NT2/D1 (cell line): ENCODE measurements around the gene PIK3C3.

Experiments used
- DNase-seq: peaks from one replicate; pipeline ENCODE4 v3.0.0-alpha.2; 2011; ENCODE audit warnings: low read depth, low spot score
- H3K27me3 ChIP-seq: 2 replicates; pipeline ENCODE4 v1.6.0; 2011; ENCODE audit warnings: mild to moderate bottlenecking; ENCODE audit not compliant: insufficient read length, insufficient read depth
- H3K36me3 ChIP-seq: 2 replicates; pipeline ENCODE4 v1.6.1; 2011; ENCODE audit warnings: mild to moderate bottlenecking, low read length, mixed read lengths; ENCODE audit not compliant: insufficient read depth, insufficient read length
- H3K4me1 ChIP-seq: 2 replicates; pipeline ENCODE4 v1.5.1; 2011; ENCODE audit not compliant: insufficient read depth, insufficient read length
- H3K4me3 ChIP-seq: 2 replicates; pipeline ENCODE4 v1.5.1; 2011; ENCODE audit warnings: low read depth; ENCODE audit not compliant: insufficient read length
- H3K9ac ChIP-seq: 2 replicates; pipeline ENCODE4 v1.6.0; 2011; ENCODE audit warnings: low read depth; ENCODE audit not compliant: insufficient read length
- H3K9me3 ChIP-seq: 2 replicates; pipeline ENCODE4 v1.5.1; 2011; ENCODE audit warnings: mild to moderate bottlenecking, low read length; ENCODE audit not compliant: insufficient read depth
- SUZ12 ChIP-seq: IDR thresholded peaks from 2 replicates; pipeline ENCODE4 v1.6.1; 2011; ENCODE audit not compliant: insufficient read length, insufficient read depth; ENCODE audit errors: extremely low read depth
- YY1 ChIP-seq: IDR thresholded peaks from 2 replicates; pipeline ENCODE4 v1.6.1; 2011; ENCODE audit not compliant: insufficient read length, insufficient read depth
- ZNF274 ChIP-seq: IDR thresholded peaks from 2 replicates; pipeline ENCODE4 v1.6.1; 2011; ENCODE audit warnings: mild to moderate bottlenecking, low read depth, low read length

PIK3C3 gene

DNA sequence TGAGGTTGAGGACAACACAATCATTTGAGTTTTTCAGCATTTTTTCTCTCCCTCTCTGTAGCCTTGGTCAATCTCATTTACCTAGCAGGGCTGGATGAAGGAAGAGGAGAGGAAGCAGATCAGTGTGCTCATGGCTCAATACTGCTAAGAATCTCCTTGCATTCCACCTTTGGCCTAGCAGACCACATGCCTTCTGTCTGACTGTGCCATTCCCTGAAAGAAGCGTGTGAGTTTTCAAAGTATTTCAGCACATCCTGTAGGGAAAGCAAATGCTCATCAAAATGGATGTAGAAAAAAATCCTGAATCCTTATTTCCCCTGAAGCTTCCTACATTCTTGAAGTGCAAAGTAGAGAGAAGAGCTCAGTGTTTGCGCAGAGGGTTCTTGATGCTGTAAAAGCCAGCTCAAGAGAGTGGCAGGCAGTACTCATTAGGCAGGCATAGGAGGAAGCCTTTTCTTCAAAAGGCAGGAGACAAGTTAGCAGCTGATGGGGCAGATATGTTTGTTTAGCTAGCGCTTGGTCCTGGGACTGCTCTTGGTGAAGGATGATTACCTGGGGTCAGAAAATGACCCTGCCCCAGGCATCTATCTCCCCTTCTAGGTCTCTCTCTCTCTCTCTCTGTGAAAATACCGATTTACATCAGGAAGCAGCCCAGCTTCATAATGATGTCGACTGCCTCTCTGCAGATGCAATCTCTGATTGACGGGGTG is 14.4 kb upstream of the PIK3C3 start:
- TF ChIP-seq SUZ12 (no peak), YY1 (no peak), ZNF274 (no peak)
- Histone ChIP-seq H3K27me3 (no peaks in the 10 kb centered on the region), H3K4me3 (no peak overlapping the region), H3K9ac (no peak overlapping the region), H3K4me1 (no peaks in the 10 kb centered on the region), H3K9me3 (no peaks in the 10 kb centered on the region), H3K36me3 (no peaks in the 10 kb centered on the region)
- DNase-seq: peak; percentile 30

DNA sequence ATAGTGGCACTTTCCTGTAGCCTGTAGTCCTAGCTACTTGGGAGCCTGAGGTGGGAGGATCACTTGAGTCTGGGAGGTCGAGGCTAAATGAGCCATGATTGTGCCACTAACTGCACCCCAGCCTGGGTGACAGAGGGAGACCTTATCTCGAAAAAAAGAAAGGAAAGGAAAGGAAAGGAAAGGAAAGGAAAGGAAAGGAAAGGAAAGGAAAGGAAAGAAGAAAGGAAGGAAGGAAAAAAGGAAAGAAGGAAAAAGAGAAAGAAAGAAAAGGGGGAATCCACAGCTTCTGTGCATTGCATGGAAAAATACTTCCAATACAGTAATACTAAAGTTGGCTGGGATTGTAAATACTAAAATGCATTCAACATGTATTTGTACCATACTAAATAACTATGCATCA is 12.8 kb upstream of the PIK3C3 start:
- no peaks in the 10 kb centered on the region for H3K9me3 ChIP-seq
- no peak overlapping the region for H3K4me3 ChIP-seq
- DNase-seq: no peak
- no peaks in the 10 kb centered on the region for H3K4me1 ChIP-seq
- no peaks in the 10 kb centered on the region for H3K27me3 ChIP-seq
- H3K9ac ChIP-seq: no peak overlapping the region
- H3K36me3 ChIP-seq: no peaks in the 10 kb centered on the region
- TF ChIP-seq YY1 (no peak), SUZ12 (no peak), ZNF274 (no peak)

DNA sequence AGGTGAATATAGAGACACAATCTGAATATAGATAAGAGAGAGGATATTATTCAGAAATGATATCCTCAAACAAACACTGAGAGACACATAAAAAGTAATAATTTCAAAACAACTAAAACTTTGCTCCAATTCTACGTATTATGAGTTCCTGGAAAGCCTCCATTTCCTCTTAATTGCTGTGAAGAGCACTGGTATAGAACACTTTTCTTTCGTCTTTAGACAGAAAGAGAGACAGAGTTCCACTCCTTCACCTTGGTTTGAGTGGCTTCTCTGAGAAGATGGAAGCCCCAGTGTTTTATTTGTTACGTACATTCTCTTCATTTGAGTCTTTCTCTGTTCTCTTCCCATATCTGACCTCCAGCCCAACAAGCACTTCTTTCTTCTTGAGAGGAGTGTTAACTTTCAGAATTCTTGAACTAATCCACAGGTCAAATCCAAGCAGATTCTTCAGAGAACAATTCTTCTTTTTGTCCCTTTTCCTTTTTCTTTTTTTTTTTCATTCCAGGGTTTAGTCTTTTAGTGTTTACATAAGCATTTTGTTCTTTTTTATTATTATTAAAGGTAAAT is 6.4 kb upstream of the PIK3C3 start:
- H3K36me3 ChIP-seq: no peaks in the 10 kb centered on the region
- no peak overlapping the region for H3K4me3 ChIP-seq
- H3K4me1 ChIP-seq: no peaks in the 10 kb centered on the region
- H3K27me3 ChIP-seq: no peaks in the 10 kb centered on the region
- no peaks in the 10 kb centered on the region for H3K9me3 ChIP-seq
- DNase-seq: no peak
- TF ChIP-seq ZNF274 (no peak), SUZ12 (no peak), YY1 (no peak)
- no peak overlapping the region for H3K9ac ChIP-seq

DNA sequence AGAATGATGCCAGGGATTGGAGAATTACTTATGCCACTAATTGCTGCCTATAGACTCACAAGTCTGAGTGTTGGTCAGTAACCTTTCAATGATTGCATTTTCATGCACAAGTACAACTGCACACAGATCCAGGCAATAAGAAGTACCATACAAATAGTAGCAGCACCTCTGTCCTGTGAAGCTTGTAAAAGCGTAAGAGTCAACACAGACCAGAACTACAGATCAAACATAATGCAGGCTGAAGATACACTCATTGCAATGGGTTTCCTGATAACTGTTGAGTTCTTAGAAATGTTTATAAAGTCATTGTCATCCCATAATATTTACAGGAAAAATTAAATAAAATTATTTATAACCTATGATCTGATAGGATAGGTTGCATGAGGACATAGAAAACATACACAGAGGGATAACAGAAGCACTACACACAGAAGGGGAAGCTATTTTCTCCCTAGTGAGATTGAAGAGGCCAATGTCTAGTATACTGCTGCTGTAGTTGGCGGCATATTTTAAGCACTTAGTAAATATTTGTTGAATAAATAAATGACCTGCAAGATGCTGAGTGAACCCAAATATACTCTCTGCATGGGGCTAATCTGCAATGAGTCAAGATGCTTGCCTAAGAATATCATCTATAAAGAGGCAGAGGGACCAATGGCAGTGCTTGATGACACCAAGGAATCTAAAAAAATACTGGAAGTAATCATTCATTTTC is 5.7 kb upstream of the PIK3C3 start:
- DNase-seq: no peak
- Histone ChIP-seq H3K9me3 (no peaks in the 10 kb centered on the region), H3K36me3 (no peaks in the 10 kb centered on the region)

DNA sequence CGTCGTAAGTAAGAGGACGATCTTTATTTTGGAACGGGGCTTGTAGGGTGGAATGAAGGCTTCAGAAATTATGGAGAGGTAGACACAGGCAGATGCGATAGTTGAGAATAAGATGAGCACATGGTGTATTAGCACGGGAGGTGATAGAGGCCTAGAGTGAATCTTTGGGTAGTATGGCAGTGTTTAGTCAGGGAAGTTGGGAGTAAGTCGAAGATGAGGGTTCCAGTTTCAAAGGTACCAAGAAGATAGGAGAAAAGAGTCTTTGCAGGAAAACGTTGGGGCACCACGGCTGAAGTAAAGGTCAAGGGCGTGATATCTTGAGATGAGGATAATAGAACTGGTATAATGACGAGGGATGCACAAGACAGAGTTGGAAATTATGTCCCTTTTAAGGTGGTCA is 654 bp downstream of the PIK3C3 start:
- H3K4me1 ChIP-seq: no peaks in the 10 kb centered on the region
- H3K9me3 ChIP-seq: no peaks in the 10 kb centered on the region
- H3K4me3 ChIP-seq: peak overlapping the region; percentile 80
- no peak for DNase-seq
- peaks cover 21% of the 10 kb centered on the region for H3K36me3 ChIP-seq
- no peaks in the 10 kb centered on the region for H3K27me3 ChIP-seq
- peak overlapping the region; percentile 80 for H3K9ac ChIP-seq
- TF ChIP-seq ZNF274: no peak
- TF ChIP-seq YY1: no peak
- TF ChIP-seq SUZ12: no peak

More for the DNA sequence above, 5.7 kb upstream of the PIK3C3 start:
- no peak for TF ChIP-seq SUZ12
- TF ChIP-seq YY1: no peak
- TF ChIP-seq ZNF274: no peak
- Histone ChIP-seq H3K4me3 (no peak overlapping the region), H3K9ac (no peak overlapping the region), H3K4me1 (no peaks in the 10 kb centered on the region), H3K27me3 (no peaks in the 10 kb centered on the region)

DNA sequence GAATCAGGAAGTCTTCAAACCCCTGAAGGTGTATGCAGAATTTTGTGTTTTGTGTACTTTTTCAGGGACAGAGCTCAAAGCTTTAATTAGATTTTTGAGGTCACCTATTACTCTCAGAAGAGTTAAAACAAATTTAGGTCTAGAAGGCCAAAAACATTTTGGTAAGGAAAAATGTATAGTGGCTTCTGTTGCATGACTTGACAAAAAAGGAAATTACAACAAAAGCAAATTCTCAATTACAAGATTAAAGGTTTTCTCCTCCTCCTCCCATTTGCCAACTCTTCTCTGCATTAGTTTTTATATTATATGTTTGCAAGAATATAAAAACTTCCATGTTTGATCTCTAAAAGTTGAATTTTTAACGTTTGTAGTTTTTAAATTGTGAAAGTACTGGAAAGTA is 4.0 kb downstream of the PIK3C3 start:
- no peaks in the 10 kb centered on the region for H3K9me3 ChIP-seq
- no peaks in the 10 kb centered on the region for H3K27me3 ChIP-seq
- H3K4me3 ChIP-seq: no peak overlapping the region
- no peaks in the 10 kb centered on the region for H3K4me1 ChIP-seq
- TF ChIP-seq ZNF274: no peak
- no peak for TF ChIP-seq YY1
- no peak for TF ChIP-seq SUZ12
- DNase-seq: no peak
- no peak overlapping the region for H3K9ac ChIP-seq
- peaks cover 31% of the 10 kb centered on the region for H3K36me3 ChIP-seq

DNA sequence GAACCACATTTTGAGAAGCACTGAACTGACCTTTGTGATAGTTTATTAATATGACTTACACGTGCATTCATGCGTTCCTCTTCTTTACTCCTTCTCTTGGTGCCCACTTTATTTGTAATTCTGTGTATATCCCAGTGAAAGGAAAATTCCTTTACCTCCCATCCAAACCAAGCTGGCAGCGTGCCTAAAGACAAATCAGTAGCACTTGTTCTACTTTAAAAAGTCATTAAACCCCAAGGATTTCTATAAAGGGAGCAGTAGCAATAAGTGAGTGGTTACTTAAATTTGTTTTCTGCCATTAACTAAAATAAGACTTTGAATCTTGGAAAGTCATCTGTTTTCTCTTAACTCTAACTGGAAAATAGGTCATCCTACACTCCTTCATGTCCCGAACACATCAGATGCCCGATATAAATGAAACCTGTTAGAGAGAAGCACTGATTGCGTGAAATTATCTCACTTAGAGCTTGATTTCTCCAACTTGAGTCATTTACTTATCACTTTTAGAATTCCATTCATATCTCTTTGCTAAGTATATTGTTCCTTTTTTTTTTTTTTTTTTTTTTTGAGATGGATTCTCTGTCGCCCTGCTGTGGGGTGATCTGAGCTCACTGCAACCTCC is 10.7 kb downstream of the PIK3C3 start:
- DNase-seq: no peak
- no peak overlapping the region for H3K4me3 ChIP-seq
- H3K4me1 ChIP-seq: no peaks in the 10 kb centered on the region
- H3K27me3 ChIP-seq: no peaks in the 10 kb centered on the region
- no peak for TF ChIP-seq SUZ12
- TF ChIP-seq YY1: no peak
- no peak for TF ChIP-seq ZNF274
- no peak overlapping the region for H3K9ac ChIP-seq
- no peaks in the 10 kb centered on the region for H3K9me3 ChIP-seq
- H3K36me3 ChIP-seq: peaks cover 37% of the 10 kb centered on the region
